Measurements from ENCODE around the gene QPRT. TPM values are rescaled to one million over a fixed set of nuclear protein-coding genes. Genes with fewer than 3 reads are reported as not detected.

QPRT gene
- total RNA-seq, 1 donor from 2014 or later: 85.9 TPM

GRCh38 chr16:29742683-29743275 lies 63.8 kb downstream of the QPRT start:
- H3K27me3 ChIP-seq (ENCODE audit: insufficient read depth, low read length): peaks cover 7% of the 10 kb centered on the region
- no peaks in the 10 kb centered on the region for H3K9me3 ChIP-seq (ENCODE audit: insufficient read depth, low read depth, low read length)
- H3K36me3 ChIP-seq (ENCODE audit: insufficient read depth, low read length): no peaks in the 10 kb centered on the region
- Mint-ChIP-seq H3K9me3 (ENCODE audit: unreplicated experiment) (no peaks in the 10 kb centered on the region), H3K27me3 (ENCODE audit: low read depth, unreplicated experiment) (peaks cover 17% of the 10 kb centered on the region), H3K4me3 (ENCODE audit: unreplicated experiment) (no peak overlapping the region), H3K4me1 (ENCODE audit: low read depth, unreplicated experiment) (no peaks in the 10 kb centered on the region), H3K27ac (ENCODE audit: unreplicated experiment) (no peak overlapping the region), H3K36me3 (ENCODE audit: low read depth, unreplicated experiment) (no peaks in the 10 kb centered on the region)
- H3K4me1 ChIP-seq (ENCODE audit: insufficient read depth, low read length): no peaks in the 10 kb centered on the region
- no peak overlapping the region for H3K27ac ChIP-seq (ENCODE audit: low read depth, low read length)
- FAIRE-seq (no peak), DNase-seq (ENCODE audit: low read depth) (no peak)
- no peak overlapping the region for H3K9ac ChIP-seq (ENCODE audit: low read length)
- no peak for TF ChIP-seq EZH2 (IDR thresholded peaks at IDR 0.05; ENCODE audit: insufficient read depth, low read length)
- TF ChIP-seq CTCF (IDR thresholded peaks at IDR 0.05; ENCODE audit: insufficient read depth, low read depth, low read length): no peak
- no peak overlapping the region for H2AFZ ChIP-seq (ENCODE audit: low read depth, low read length)
- H4K20me1 ChIP-seq (ENCODE audit: insufficient read depth, low read length): no peaks in the 10 kb centered on the region
- H3K4me3 ChIP-seq (ENCODE audit: insufficient read depth, low read depth, low read length): no peak overlapping the region
- H3K79me2 ChIP-seq (ENCODE audit: insufficient read depth, low read length): no peaks in the 10 kb centered on the region
- H3K4me2 ChIP-seq (ENCODE audit: low read length): no peak overlapping the region

DNA sequence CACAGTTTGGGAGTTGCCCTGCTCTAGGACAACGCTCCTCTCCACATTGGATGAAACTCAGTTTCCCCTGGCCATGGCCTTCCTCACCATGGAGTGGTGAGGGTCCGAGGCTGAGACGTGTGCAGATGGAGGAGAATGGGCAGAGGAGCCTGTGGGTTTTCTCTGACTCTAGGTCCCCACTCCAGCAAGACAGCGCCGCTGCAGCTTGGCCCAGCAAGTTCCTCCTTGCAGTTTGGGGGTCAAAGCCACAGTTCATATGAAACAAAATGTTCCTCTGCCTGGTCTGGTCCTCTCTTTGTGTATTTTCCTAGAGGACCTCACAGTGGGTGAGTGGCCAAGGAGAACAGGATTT lies 64.5 kb downstream of the QPRT start:
- Mint-ChIP-seq H3K4me3 (ENCODE audit: unreplicated experiment) (no peak overlapping the region), H3K9me3 (ENCODE audit: unreplicated experiment) (no peaks in the 10 kb centered on the region), H3K27ac (ENCODE audit: unreplicated experiment) (no peak overlapping the region), H3K4me1 (ENCODE audit: low read depth, unreplicated experiment) (no peaks in the 10 kb centered on the region), H3K27me3 (ENCODE audit: low read depth, unreplicated experiment) (peaks cover 17% of the 10 kb centered on the region), H3K36me3 (ENCODE audit: low read depth, unreplicated experiment) (no peaks in the 10 kb centered on the region)
- Histone ChIP-seq H3K9me3 (ENCODE audit: insufficient read depth, low read depth, low read length) (no peaks in the 10 kb centered on the region), H3K27me3 (ENCODE audit: insufficient read depth, low read length) (peaks cover 7% of the 10 kb centered on the region), H2AFZ (ENCODE audit: low read depth, low read length) (no peak overlapping the region), H3K4me3 (ENCODE audit: insufficient read depth, low read depth, low read length) (no peak overlapping the region), H4K20me1 (ENCODE audit: insufficient read depth, low read length) (no peaks in the 10 kb centered on the region), H3K4me2 (ENCODE audit: low read length) (no peak overlapping the region), H3K79me2 (ENCODE audit: insufficient read depth, low read length) (no peaks in the 10 kb centered on the region), H3K4me1 (ENCODE audit: insufficient read depth, low read length) (no peaks in the 10 kb centered on the region), H3K36me3 (ENCODE audit: insufficient read depth, low read length) (no peaks in the 10 kb centered on the region), H3K27ac (ENCODE audit: low read depth, low read length) (no peak overlapping the region), H3K9ac (ENCODE audit: low read length) (no peak overlapping the region)
- TF ChIP-seq CTCF (IDR thresholded peaks at IDR 0.05; ENCODE audit: insufficient read depth, low read depth, low read length): no peak
- TF ChIP-seq EZH2 (IDR thresholded peaks at IDR 0.05; ENCODE audit: insufficient read depth, low read length): no peak
- DNase-seq (ENCODE audit: low read depth) (no peak), FAIRE-seq (no peak)

- Histone ChIP-seq H3K4me3 (ENCODE audit: insufficient read depth, low read depth, low read length) (no peak overlapping the region), H3K27me3 (ENCODE audit: insufficient read depth, low read length) (peaks cover 5% of the 10 kb centered on the region), H4K20me1 (ENCODE audit: insufficient read depth, low read length) (no peaks in the 10 kb centered on the region), H3K79me2 (ENCODE audit: insufficient read depth, low read length) (no peaks in the 10 kb centered on the region), H3K9me3 (ENCODE audit: insufficient read depth, low read depth, low read length) (no peaks in the 10 kb centered on the region), H2AFZ (ENCODE audit: low read depth, low read length) (no peak overlapping the region), H3K27ac (ENCODE audit: low read depth, low read length) (no peak overlapping the region), H3K36me3 (ENCODE audit: insufficient read depth, low read length) (no peaks in the 10 kb centered on the region), H3K9ac (ENCODE audit: low read length) (no peak overlapping the region), H3K4me2 (ENCODE audit: low read length) (no peak overlapping the region), H3K4me1 (ENCODE audit: insufficient read depth, low read length) (no peaks in the 10 kb centered on the region)
- FAIRE-seq (no peak), DNase-seq (ENCODE audit: low read depth) (no peak)
- H3K27me3 Mint-ChIP-seq (ENCODE audit: low read depth, unreplicated experiment): peaks cover 18% of the 10 kb centered on the region
- H3K4me1 Mint-ChIP-seq (ENCODE audit: low read depth, unreplicated experiment): no peaks in the 10 kb centered on the region
- H3K36me3 Mint-ChIP-seq (ENCODE audit: low read depth, unreplicated experiment): no peaks in the 10 kb centered on the region
- H3K9me3 Mint-ChIP-seq (ENCODE audit: unreplicated experiment): no peaks in the 10 kb centered on the region
- no peak for TF ChIP-seq EZH2 (IDR thresholded peaks at IDR 0.05; ENCODE audit: insufficient read depth, low read length)
- no peak for TF ChIP-seq CTCF (IDR thresholded peaks at IDR 0.05; ENCODE audit: insufficient read depth, low read depth, low read length)
- H3K27ac Mint-ChIP-seq (ENCODE audit: unreplicated experiment): no peak overlapping the region
- H3K4me3 Mint-ChIP-seq (ENCODE audit: unreplicated experiment): no peak overlapping the region
These were observed 65.0 kb downstream of the QPRT start for GRCh38 chr16:29743827-29744531.
